GM23248 (cell line): Measurements from ENCODE around the gene ARID5B. TPM values are rescaled to one million over a fixed set of nuclear protein-coding genes. Genes with fewer than 3 reads are reported as not detected.

Experiments
- DNase-seq: peaks from one replicate; pipeline ENCODE4 v3.0.0-alpha.2; 2015
- H2AFZ ChIP-seq: fragments of 200-600 bp; sonication (generic); 2 replicates; pipeline ENCODE4 v1.6.1; 2016; ENCODE audit warnings: antibody characterized with exemption
- H3F3A ChIP-seq: fragments of 200-600 bp; sonication (generic); 2 replicates; pipeline ENCODE4 v1.6.1; 2016; ENCODE audit warnings: mild to moderate bottlenecking, antibody characterized with exemption, mixed run types; ENCODE audit not compliant: insufficient read depth
- H3K27ac ChIP-seq: fragments of 200-600 bp; sonication (generic); 2 replicates; pipeline ENCODE4 v1.5.1; 2016; ENCODE audit warnings: mild to moderate bottlenecking
- H3K27me3 ChIP-seq: fragments of 200-600 bp; sonication (generic); replicated peaks from 2 replicates; pipeline ENCODE4 v1.6.1; 2016; ENCODE audit warnings: mild to moderate bottlenecking; ENCODE audit not compliant: insufficient read depth
- H3K36me3 ChIP-seq: fragments of 200-600 bp; sonication (generic); 2 replicates; pipeline ENCODE4 v1.6.1; 2016; ENCODE audit warnings: low read depth, mild to moderate bottlenecking
- H3K4me1 ChIP-seq: fragments of 200-600 bp; sonication (generic); 2 replicates; pipeline ENCODE4 v1.6.1; 2016; ENCODE audit warnings: mild to moderate bottlenecking; ENCODE audit not compliant: insufficient read depth
- H3K4me2 ChIP-seq: fragments of 200-600 bp; sonication (generic); one replicate; pipeline ENCODE4 v1.6.1; 2016; ENCODE audit warnings: mild to moderate bottlenecking; ENCODE audit not compliant: unreplicated experiment
- H3K4me3 ChIP-seq: fragments of 200-600 bp; sonication (generic); 2 replicates; pipeline ENCODE4 v1.5.1; 2016; ENCODE audit warnings: mild to moderate bottlenecking
- H3K79me2 ChIP-seq: fragments of 200-600 bp; sonication (generic); 2 replicates; pipeline ENCODE4 v1.6.1; 2016; ENCODE audit warnings: mild to moderate bottlenecking; ENCODE audit not compliant: insufficient read depth
- H3K9ac ChIP-seq: fragments of 200-600 bp; sonication (generic); 2 replicates; pipeline ENCODE4 v1.6.1; 2016; ENCODE audit warnings: mild to moderate bottlenecking
- H3K9me2 ChIP-seq: fragments of 200-600 bp; sonication (generic); 2 replicates; pipeline ENCODE4 v1.6.1; 2016; ENCODE audit warnings: mixed run types, mild to moderate bottlenecking, moderate library complexity; ENCODE audit not compliant: insufficient read depth
- H3K9me3 ChIP-seq: fragments of 200-600 bp; sonication (generic); one replicate; pipeline ENCODE4 v1.6.1; 2017; ENCODE audit warnings: low read depth
- H4K20me1 ChIP-seq: fragments of 200-600 bp; sonication (generic); 2 replicates; pipeline ENCODE4 v1.6.0; 2016; ENCODE audit not compliant: insufficient read depth
- EZH2 ChIP-seq: fragments of 200-600 bp; sonication (generic); IDR thresholded peaks from 2 replicates; pipeline ENCODE4 v1.6.1; 2018; ENCODE audit warnings: antibody characterized with exemption, mild to moderate bottlenecking; ENCODE audit not compliant: insufficient read depth, poor library complexity, severe bottlenecking
- EZH2phosphoT487 ChIP-seq: fragments of 200-600 bp; sonication (generic); IDR thresholded peaks from 2 replicates; pipeline ENCODE4 v1.6.1; 2018; ENCODE audit warnings: antibody characterized with exemption, moderate library complexity, mild to moderate bottlenecking, low read depth; ENCODE audit not compliant: insufficient read depth
- WGBS, 2 experiments: methylation state at CpG; one replicate each; pipeline ENCODE4 v1.1.6; 2015 to 2017; ENCODE audit warnings: low lambda C conversion rate in 2 of 2, low coverage in 1 of 2; ENCODE audit errors: missing lambda C conversion rate in 2 of 2; 5-methylcytosine and 5-hydroxymethylcytosine counted together
- in situ Hi-C: fragments of 300-500 bp; cut with MboI; formaldehyde crosslinking; loops from 2 replicates; pipeline ENCODE4 v1.15.0; 2020
- polyA plus RNA-seq: library from polyadenylated mRNA; unstranded; fragments of >200 nt; fragmentation: Nextera tagmentation; extraction: Ambion mirVana; gene quantifications from 2 replicates; pipeline ENCODE4 v1.2.1, GENCODE V29; 2016
- total RNA-seq: library from RNA; depleted of rRNA; stranded (reverse); fragments of >200 nt; shearing (Covaris generic); gene quantifications from 2 replicates; pipeline ENCODE4 v1.2.3, GENCODE V29; 2014

The ARID5B gene
- total and polyA plus RNA-seq, 2 experiments from 2014 or later: 56.7 to 78.8 TPM

DNA sequence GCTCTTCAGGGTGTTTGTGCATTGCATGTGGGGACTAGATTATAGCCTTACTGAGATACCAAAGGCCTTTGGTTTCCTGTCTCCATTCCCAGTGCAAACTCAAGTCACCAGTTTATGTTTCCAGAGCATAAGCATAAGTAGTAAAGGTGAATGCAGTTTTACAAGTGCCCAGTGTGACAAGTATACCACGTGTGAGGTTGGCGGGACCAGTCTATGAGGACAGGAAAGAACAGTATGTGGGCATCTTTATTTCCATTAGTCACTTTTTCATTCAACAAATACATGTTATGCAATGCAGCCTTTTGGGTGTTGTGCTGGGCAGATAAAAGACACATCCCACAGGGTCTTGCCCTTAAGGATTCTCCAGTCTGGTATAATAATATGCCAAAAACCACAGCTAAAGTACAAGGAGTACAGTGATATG lies 146.5 kb downstream of the ARID5B start:
- Histone ChIP-seq H3K27me3 (no peaks in the 10 kb centered on the region), H3K4me1 (peaks cover 77% of the 10 kb centered on the region), H3K36me3 (peaks cover 23% of the 10 kb centered on the region), H4K20me1 (no peaks in the 10 kb centered on the region; the same call in 1 of the 2 replicates), H3K79me2 (peaks cover 73% of the 10 kb centered on the region), H3K27ac (peak overlapping the region; percentile 91), H3K4me3 (peak overlapping the region; percentile 94; the same call in 1 of the 2 replicates), H3F3A (peaks cover 88% of the 10 kb centered on the region), H3K9me2 (no peaks in the 10 kb centered on the region), H3K9me3 (no peaks in the 10 kb centered on the region), H3K9ac (peak overlapping the region; percentile 98), H2AFZ (no peak overlapping the region), H3K4me2 (peak overlapping the region; percentile 87)
- TF ChIP-seq EZH2phosphoT487 (no peak), EZH2 (no peak)
- 75 to 78% methylated on average over 2 of the region's 2 CpGs for WGBS, 2 experiments
- in situ Hi-C loops: loop anchor here (10.0 to 25.0 kb wide), 3 partner anchors 143 to 764 kb away; partner anchors contain the start of genes ADO, ARID5B and EGR2
- peak; percentile 73 for DNase-seq

DNA sequence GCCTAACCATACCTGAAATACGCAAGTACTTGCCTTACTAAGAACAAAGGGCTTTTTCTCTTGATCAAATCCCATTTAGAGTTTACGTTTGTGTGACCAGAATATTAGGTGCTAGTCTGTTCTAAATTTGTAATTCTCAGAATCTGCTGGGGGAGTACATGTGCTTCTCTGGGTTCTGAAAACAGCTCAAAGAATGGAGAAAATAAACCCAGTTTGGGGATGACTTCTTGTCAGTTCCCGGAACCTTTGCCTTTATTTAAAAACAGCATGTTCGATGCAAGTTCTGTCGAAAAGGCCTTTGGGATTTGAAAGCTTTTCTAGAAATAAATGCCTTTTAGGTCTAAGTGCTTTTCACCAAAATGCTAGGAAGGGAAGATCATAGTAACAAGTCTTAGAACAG lies 147.0 kb downstream of the ARID5B start:
- no peaks in the 10 kb centered on the region for H3K9me3 ChIP-seq
- no peak for TF ChIP-seq EZH2phosphoT487
- no peak for TF ChIP-seq EZH2
- peaks cover 78% of the 10 kb centered on the region for H3K79me2 ChIP-seq
- H3K9ac ChIP-seq: peak overlapping the region; percentile 98
- no peaks in the 10 kb centered on the region; the same call in 1 of the 2 replicates for H4K20me1 ChIP-seq
- in situ Hi-C loops: loop anchor here (10.0 to 25.0 kb wide), 3 partner anchors 144 to 764 kb away; partner anchors contain the start of genes ADO, ARID5B and EGR2
- peaks cover 83% of the 10 kb centered on the region for H3F3A ChIP-seq
- H3K4me1 ChIP-seq: peaks cover 77% of the 10 kb centered on the region
- H3K9me2 ChIP-seq: no peaks in the 10 kb centered on the region
- peak overlapping the region; percentile 91 for H3K27ac ChIP-seq
- no peaks in the 10 kb centered on the region for H3K27me3 ChIP-seq
- no peak for DNase-seq
- peak overlapping the region; percentile 94 for H3K4me3 ChIP-seq
- peaks cover 28% of the 10 kb centered on the region for H3K36me3 ChIP-seq
- 42 to 49% methylated on average over 5 of the region's 5 CpGs for WGBS, 2 experiments
- peak overlapping the region; percentile 87 for H3K4me2 ChIP-seq
- no peak overlapping the region for H2AFZ ChIP-seq

DNA sequence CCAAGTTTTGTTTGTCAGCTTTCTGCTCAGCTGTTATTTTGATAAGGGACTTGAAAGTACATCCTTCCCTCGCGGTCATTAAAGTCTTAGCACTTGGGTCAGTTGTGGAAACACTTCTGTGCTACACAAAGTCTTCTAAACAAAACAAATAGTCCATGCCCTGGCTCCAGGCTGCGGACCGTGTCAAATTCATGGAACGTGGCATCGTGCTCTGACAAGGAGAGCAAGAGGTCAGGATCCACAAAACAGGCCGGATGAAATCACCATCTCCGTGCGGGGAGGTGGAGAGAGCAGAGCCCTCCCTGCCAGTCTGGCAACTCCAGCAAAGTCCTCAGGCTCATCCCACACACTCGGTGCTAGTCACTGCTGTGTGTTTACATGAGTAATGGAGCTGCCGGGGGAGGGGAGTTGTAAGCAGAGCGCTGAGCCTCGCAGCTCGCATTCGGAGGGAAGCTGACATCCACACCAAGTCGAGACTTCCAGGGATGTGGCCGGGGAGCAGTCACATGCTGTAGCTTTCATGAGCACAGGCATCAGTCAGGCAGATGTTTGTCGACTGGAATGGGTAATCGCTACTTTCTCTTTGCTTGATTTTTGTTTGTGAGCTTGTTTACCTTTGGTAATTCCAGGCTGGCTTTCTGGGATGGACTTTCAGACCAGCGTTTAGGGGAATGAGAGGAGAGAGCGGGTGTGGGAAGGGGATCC lies 147.6 kb downstream of the ARID5B start:
- H3K4me1 ChIP-seq: peaks cover 77% of the 10 kb centered on the region
- H3K27me3 ChIP-seq: no peaks in the 10 kb centered on the region
- H3K4me2 ChIP-seq: peak overlapping the region; percentile 87
- no peak overlapping the region for H2AFZ ChIP-seq
- peak; percentile 100 for DNase-seq
- peaks cover 34% of the 10 kb centered on the region for H3K36me3 ChIP-seq
- no peaks in the 10 kb centered on the region for H3K9me2 ChIP-seq
- H3K4me3 ChIP-seq: peak overlapping the region; percentile 94
- in situ Hi-C loops: loop anchor here (10.0 to 25.0 kb wide), 3 partner anchors 144 to 763 kb away; partner anchors contain the start of genes ADO, ARID5B and EGR2
- peak overlapping the region; percentile 91 for H3K27ac ChIP-seq
- H3K9ac ChIP-seq: peak overlapping the region; percentile 98
- TF ChIP-seq EZH2 (no peak), EZH2phosphoT487 (no peak)
- H3K9me3 ChIP-seq: no peaks in the 10 kb centered on the region
- peaks cover 83% of the 10 kb centered on the region for H3K79me2 ChIP-seq
- no peaks in the 10 kb centered on the region; the same call in 1 of the 2 replicates for H4K20me1 ChIP-seq
- H3F3A ChIP-seq: peaks cover 82% of the 10 kb centered on the region
- WGBS, 2 experiments: 0% methylated on average over 21 of the region's 21 CpGs

DNA sequence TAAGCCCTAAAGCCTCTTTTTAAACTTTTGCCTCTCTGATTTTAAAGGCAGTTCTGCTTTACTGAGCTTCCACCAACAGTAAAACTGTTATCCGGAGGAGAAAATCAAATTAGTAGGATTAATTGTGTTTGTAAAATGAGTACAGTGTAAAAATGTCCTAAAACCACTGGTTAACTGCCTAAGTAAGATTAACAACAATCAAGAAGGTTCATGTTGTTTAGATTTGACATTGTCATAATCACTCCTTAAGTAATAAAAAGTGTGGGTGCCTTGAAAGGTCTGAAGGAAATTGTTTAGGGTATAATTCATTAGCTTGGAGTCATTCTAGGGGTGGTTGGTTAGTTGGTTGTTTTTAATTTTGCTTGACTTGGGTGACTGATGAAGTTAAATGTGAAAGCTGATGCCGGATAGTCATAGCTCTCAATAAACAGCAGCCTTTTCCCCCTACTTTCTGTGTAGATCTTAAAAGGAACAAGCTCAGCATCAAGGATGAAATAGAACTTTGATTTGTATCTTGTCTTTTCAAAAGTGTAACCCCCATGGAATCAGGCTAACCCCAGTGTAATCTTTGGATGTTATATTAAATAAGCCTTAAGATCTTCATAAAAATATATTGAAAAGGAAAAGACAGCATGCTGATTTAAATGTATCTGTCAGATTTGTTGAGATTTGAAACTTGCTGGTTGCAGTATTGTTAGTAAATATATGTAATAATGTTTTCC lies 148.3 kb downstream of the ARID5B start:
- Histone ChIP-seq H3K36me3 (peaks cover 41% of the 10 kb centered on the region), H3K27ac (peak overlapping the region; percentile 91), H3K9me3 (no peaks in the 10 kb centered on the region), H3K9ac (peak overlapping the region; percentile 98), H3K9me2 (no peaks in the 10 kb centered on the region), H3K4me1 (peaks cover 77% of the 10 kb centered on the region), H3K79me2 (peaks cover 83% of the 10 kb centered on the region), H3K27me3 (no peaks in the 10 kb centered on the region), H2AFZ (no peak overlapping the region), H4K20me1 (no peaks in the 10 kb centered on the region; the same call in 1 of the 2 replicates), H3K4me3 (peak overlapping the region; percentile 94), H3F3A (peaks cover 79% of the 10 kb centered on the region), H3K4me2 (peak overlapping the region; percentile 87)
- in situ Hi-C loops: loop anchor here (10.0 to 25.0 kb wide), 3 partner anchors 145 to 763 kb away; partner anchors contain the start of genes ADO, ARID5B and EGR2
- no peak for DNase-seq
- WGBS, 2 experiments: 0% methylated on average over 2 of the region's 2 CpGs
- TF ChIP-seq EZH2phosphoT487 (no peak), EZH2 (no peak)
